Measurements from ENCODE around the gene CAMK2B.
"Not testable (repeated sequence)": the region's sequence is repeated elsewhere in the genome, so short reads cannot be mapped to it uniquely, and the experiment has no call there.

CAMK2B gene

GRCh38 chr7:44210107-44210506 lies 115.3 kb downstream of the CAMK2B start:
- peaks cover 20% of the 10 kb centered on the region for H3K4me1 Mint-ChIP-seq
- no peaks in the 10 kb centered on the region for H3K9me3 Mint-ChIP-seq
- H3K27me3 Mint-ChIP-seq (ENCODE audit: low read depth), result peaks cover 3% of the 10 kb centered on the region
- peaks cover 61% of the 10 kb centered on the region for H3K36me3 Mint-ChIP-seq (ENCODE audit: low read depth)
- no peak overlapping the region for H3K4me3 Mint-ChIP-seq
- TF ChIP-seq CTCF (IDR thresholded peaks at IDR 0.05; ENCODE audit: unreplicated experiment in 3 of 3), result no peak
- no peak overlapping the region for H3K27ac Mint-ChIP-seq

GRCh38 chr7:44208085-44208484 lies 117.3 kb downstream of the CAMK2B start:
- no peaks in the 10 kb centered on the region for H3K9me3 Mint-ChIP-seq
- H3K4me3 Mint-ChIP-seq, result no peak overlapping the region
- peaks cover 22% of the 10 kb centered on the region for H3K4me1 Mint-ChIP-seq
- peaks cover 3% of the 10 kb centered on the region for H3K27me3 Mint-ChIP-seq (ENCODE audit: low read depth)
- no peak for TF ChIP-seq CTCF (IDR thresholded peaks at IDR 0.05; ENCODE audit: unreplicated experiment in 3 of 3)
- no peak overlapping the region for H3K27ac Mint-ChIP-seq
- peaks cover 63% of the 10 kb centered on the region for H3K36me3 Mint-ChIP-seq (ENCODE audit: low read depth)

- no peak for TF ChIP-seq CTCF (IDR thresholded peaks at IDR 0.05; ENCODE audit: unreplicated experiment in 3 of 3)
- no peak overlapping the region for H3K4me3 Mint-ChIP-seq
- no peaks in the 10 kb centered on the region for H3K9me3 Mint-ChIP-seq
- peaks cover 25% of the 10 kb centered on the region for H3K4me1 Mint-ChIP-seq
- H3K27me3 Mint-ChIP-seq (ENCODE audit: low read depth), result peaks cover 3% of the 10 kb centered on the region
- H3K36me3 Mint-ChIP-seq (ENCODE audit: low read depth), result peaks cover 50% of the 10 kb centered on the region
- H3K27ac Mint-ChIP-seq, result no peak overlapping the region
Observed at GRCh38 chr7:44206008-44206407, 119.4 kb downstream of the CAMK2B start.

GRCh38 chr7:44201813-44202212 lies 123.6 kb downstream of the CAMK2B start:
- H3K9me3 Mint-ChIP-seq, result no peaks in the 10 kb centered on the region
- peaks cover 25% of the 10 kb centered on the region for H3K4me1 Mint-ChIP-seq
- H3K4me3 Mint-ChIP-seq, result peak overlapping the region; percentile 77 to 92 (median 85)
- no peak for TF ChIP-seq CTCF (IDR thresholded peaks at IDR 0.05; ENCODE audit: unreplicated experiment in 3 of 3)
- peak overlapping the region in 2 of 3 experiments; percentile 13 to 66 for H3K27ac Mint-ChIP-seq
- peaks cover 19% of the 10 kb centered on the region for H3K36me3 Mint-ChIP-seq (ENCODE audit: low read depth)
- H3K27me3 Mint-ChIP-seq (ENCODE audit: low read depth), result no peaks in the 10 kb centered on the region

- peak; percentile 55 to 61 (median 61) for TF ChIP-seq CTCF (IDR thresholded peaks at IDR 0.05; ENCODE audit: unreplicated experiment in 3 of 3)
- Mint-ChIP-seq H3K9me3 (no peaks in the 10 kb centered on the region), H3K4me3 (peak within 1 kb of the TSS; percentile 77 to 92 (median 85)), H3K4me1 (peaks cover 31% of the 10 kb centered on the region), H3K36me3 (ENCODE audit: low read depth) (peaks cover 11% of the 10 kb centered on the region), H3K27me3 (ENCODE audit: low read depth) (peaks cover 3% of the 10 kb centered on the region), H3K27ac (peak within 1 kb of the TSS; percentile 13 to 66 (median 43))
Observed at GRCh38 chr7:44200699-44201461, 124.5 kb downstream of the CAMK2B start, which contains the start of gene YKT6. Gene YKT6 (plus strand): TSS chr7:44200978. CDS start chr7:44201136, 158 bp downstream.

GRCh38 chr7:44200163-44200562 lies 125.2 kb downstream of the CAMK2B start:
- not testable (repeated sequence) for H3K27ac Mint-ChIP-seq; H3K36me3 Mint-ChIP-seq (ENCODE audit: low read depth); H3K27me3 Mint-ChIP-seq (ENCODE audit: low read depth); H3K9me3 Mint-ChIP-seq
- peaks cover 31% of the 10 kb centered on the region for H3K4me1 Mint-ChIP-seq
- peak overlapping the region in 2 of 3 experiments; percentile 38 to 47 for H3K4me3 Mint-ChIP-seq
